ENCODE measurements around the gene SLC16A5.

DNA sequence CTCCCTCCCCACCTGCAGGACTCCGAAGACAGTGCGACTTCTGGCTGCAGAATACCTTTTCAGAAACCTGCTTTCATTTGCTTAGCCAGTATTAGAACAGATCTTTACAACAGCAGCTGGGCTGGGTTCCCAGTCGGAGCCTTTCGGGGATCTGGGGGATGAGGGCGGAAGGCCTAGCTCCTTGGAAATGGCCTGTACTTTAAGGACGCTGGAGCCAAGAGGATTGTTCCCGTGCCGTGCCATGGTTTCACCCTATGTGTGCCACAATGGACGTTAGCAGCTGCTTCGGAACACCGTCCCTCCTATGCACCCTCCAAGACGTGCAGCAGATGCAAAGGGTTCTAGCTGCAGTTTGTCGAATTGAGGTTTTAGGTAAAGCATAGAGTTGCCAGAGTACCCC is 24.6 kb upstream of the SLC16A5 start:
- TF ChIP-seq, protein P1, sequence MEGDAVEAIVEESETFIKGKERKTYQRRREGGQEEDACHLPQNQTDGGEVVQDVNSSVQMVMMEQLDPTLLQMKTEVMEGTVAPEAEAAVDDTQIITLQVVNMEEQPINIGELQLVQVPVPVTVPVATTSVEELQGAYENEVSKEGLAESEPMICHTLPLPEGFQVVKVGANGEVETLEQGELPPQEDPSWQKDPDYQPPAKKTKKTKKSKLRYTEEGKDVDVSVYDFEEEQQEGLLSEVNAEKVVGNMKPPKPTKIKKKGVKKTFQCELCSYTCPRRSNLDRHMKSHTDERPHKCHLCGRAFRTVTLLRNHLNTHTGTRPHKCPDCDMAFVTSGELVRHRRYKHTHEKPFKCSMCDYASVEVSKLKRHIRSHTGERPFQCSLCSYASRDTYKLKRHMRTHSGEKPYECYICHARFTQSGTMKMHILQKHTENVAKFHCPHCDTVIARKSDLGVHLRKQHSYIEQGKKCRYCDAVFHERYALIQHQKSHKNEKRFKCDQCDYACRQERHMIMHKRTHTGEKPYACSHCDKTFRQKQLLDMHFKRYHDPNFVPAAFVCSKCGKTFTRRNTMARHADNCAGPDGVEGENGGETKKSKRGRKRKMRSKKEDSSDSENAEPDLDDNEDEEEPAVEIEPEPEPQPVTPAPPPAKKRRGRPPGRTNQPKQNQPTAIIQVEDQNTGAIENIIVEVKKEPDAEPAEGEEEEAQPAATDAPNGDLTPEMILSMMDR (IDR thresholded peaks at IDR 0.05), result no peak
- TF ChIP-seq POLR2A (IDR thresholded peaks at IDR 0.05), result no peak
